COLO668 (cell line): ENCODE results near the gene ATP1A1.

Experiments used
- DNase-seq: peaks from one replicate; lab custom pipeline; 2025; ENCODE audit not compliant: unreplicated experiment; lab: John Stamatoyannopoulos, UW

The ATP1A1 gene

DNA sequence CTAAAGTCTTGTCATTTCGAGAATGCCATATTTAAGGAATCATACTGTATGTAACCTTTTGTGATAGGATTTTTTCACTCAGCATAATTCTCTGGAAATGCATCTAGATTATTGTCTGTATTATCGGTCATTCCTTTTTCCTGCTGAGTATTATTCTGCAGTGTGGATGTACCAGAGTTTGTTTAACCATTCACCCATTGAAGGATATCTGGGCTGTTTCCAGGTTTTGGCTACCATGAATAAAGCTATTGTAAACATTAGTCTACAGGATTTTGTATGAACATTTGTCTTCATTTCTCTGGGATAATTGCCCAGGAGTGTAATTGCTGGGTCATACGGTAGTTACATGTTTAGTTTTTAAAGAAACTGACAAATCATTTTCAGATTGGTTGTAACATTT lies 61.8 kb downstream of the ATP1A1 start:
- DNase-seq = no peak

DNA sequence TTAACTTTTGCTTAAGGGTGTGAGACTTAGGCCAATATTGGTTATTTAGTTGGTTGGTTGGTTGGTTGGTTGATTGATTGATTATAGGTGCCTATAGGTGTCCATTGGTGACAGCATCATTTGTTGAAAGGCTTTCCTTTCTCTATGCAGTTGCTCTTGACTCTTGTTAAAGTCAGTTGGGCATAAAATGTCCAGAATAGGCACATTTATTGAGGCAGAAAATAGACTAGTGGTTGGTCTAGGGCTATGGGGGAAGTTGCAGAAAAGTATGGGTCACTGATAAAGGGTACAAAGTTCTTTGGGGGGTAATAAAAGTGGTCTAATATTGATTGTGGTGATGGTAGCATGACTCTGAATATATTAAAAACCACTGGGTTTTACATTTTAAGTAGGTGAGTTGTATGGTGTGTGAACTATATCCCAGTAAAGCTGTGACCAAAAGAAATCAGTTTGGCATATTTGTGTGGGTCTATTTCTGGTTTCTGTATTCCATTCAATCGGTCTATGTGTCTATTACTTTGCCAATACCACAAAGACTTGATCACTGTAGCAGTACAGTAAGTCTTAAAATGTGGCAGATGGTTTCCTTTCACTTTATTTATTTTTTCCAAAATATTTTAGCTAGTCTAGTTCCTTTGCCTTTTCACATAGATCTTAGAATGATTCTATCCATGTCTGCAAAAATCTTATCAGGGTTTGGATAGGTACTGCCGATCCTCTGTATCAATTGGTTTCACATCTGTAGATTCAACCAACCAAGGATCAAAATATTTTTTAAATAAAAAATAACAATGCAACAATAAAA lies 63.0 kb downstream of the ATP1A1 start:
- no peak for DNase-seq

DNA sequence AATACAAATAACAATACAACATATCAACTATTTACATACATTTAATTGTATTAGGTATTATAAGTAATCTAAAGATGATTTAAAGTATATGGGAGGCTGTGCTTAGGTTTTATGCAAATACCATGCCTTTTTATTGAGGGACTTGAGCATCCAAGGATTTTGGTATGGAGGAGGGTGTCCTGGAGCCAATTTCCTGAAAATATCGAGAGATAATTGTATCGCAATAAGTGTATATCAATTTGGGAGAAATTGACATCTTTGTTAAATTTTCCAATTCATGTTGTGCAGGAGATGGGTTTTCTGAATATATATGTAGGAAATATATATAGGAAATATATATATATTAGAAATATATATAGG lies 63.5 kb downstream of the ATP1A1 start:
- no peak for DNase-seq

DNA sequence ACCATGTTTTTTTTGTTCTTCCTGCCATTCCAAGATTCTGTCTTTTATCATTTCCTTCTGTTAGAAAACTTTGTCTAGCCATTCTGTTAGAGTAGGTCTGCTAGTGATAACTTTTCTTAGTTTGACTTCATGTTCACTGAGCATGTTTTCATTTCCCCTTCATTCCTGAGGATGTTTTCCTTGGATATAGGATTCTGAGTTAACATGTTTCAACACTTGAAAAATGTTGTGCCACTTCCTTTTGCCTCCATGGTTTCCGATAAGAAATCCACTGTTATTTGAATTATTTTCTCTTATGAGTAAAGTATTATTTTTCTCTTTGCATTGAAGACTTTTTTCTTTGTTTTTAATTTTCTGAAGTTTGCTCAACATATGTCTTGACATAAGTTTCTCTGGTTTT lies 66.7 kb downstream of the ATP1A1 start:
- no peak for DNase-seq

DNA sequence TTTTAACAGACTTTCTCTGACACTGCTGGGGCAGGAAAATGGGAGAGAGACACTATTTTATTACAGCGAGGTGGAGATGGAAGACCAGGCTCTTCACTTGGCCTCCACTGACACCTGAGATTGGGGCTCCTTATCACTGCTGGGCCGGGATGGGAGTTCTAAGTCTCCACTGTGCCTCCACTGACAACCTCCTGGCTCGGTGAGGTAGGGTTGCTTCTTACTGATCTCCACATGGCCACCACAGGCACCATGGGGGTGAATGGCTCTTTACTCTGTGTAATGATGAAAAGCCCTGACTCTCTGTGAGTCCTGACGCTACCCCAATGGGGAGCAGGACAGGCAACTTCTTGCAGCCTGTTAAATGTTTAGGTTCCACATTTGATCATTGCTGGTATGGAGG lies 67.7 kb downstream of the ATP1A1 start:
- no peak for DNase-seq

DNA sequence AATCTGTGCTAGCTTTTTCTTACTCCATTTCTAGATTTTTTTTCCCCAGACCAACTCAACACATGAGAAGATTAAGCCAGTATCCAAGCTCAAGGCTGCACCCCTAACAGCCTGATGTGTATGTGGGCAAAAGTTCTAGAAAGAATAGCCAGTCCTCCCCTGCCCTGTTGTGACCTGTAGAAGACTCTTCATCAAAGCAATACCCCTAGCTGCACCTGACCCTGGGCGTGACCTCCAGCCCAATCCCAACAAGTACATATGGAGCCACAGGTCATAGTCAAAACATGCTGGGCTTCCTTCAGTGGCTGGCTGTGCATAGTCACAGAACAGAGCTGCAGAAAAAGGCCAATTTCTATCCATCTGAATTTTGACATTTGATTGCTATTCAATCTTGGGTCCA lies 72.5 kb downstream of the ATP1A1 start:
- no peak for DNase-seq

DNA sequence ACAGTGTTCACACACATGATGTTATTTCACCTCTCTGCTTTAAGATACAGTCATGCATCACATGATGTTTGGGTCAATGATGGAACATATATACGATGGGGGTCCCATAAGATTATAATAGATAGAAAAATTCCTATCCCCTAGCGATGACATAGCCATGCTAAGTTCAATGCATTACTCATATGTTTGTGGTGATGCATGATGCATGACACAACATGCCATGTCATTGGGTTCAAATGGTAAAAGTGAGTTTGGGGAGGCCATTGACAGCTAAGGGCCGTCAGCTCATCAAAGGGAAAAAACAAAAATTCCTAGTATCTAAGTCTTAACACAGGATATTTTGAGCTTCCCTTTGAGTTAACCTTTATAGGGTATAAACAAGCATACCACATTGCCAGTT lies 73.6 kb downstream of the ATP1A1 start:
- DNase-seq = no peak

DNA sequence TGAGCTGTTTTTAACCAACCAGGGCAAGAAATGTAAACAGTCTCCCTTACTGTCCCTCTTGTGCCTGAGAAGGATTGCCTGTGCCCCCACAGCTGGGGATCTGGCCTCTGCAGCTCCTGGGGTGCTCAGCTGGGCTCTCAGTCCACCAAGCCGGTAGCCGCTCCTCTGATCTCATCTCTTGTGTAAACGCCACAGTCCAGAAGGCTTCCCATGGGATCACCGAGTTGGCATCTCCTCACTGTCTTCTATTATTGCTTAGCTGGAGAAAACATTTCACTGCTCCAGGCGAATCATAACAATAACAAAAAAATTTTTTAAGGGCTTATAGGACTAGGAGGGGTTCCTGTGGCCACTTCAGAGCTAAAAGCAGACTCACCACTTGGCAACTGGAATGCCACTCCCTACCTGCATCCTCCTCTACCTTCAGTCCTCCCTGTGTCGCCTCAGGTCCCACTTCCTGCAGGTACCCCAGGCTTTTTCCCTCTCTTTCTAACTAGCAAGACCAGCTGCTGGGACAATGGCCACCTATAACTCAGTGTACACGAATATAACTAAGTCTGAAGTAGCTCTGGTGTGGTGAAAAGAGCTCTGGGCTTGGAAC lies 75.8 kb downstream of the ATP1A1 start:
- DNase-seq = peak; percentile 31

DNA sequence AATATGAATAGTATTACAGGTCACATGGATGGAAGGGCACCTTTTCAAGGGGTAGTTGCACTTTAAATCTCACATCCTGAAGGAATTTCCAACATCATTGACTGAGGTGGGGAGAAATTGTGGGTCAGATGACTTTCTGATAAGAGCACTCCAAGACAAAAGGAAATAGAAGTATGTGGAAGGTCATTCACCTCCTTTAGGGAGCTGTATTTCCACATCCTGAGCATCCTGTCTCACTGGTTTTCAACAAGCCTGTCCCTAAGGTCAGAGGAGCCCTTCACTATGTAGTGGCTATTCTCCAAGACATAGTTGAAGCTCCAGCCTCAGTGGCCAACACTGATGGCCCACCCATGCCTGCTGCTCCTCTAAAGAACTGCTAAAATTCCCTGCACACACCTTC lies 76.5 kb downstream of the ATP1A1 start:
- no peak for DNase-seq

DNA sequence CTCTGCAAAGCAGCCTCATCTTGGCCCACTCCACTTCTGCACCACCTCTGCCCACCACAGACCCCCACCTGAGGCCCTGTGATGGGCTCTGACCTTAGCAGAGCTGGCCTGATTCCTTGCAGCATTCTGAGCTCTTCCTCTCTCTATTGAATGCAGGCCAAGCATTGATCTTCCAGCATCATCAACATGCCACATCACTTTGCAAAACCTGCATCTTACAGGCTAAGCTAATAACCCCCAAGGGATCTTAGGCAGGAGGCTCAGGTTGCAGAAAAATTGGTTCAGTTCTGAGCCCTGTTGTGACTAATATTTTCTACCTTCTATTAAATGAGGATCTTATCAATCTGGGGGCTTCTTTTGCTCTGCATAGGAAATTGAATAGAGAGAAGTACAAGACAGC lies 78.7 kb downstream of the ATP1A1 start:
- no peak for DNase-seq

DNA sequence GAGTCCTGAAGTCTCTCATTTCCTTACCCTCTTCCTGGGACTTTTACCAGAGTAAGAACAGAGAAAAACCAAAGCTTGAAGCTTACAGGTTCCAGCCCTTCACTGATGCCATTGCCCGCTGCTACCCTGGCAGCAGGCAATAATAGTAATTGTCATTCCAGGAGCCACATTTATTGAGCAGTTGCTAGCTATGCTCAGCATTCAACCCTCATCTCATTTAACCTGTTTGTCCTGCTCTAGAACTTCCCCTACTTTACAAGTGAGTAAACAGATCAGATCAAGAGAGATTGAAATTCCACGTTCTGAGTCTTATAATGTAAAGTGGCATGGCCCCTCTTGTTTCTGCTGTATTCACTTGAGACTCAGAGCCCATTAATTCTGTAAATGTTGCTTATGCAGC lies 80.4 kb downstream of the ATP1A1 start:
- DNase-seq = no peak

DNA sequence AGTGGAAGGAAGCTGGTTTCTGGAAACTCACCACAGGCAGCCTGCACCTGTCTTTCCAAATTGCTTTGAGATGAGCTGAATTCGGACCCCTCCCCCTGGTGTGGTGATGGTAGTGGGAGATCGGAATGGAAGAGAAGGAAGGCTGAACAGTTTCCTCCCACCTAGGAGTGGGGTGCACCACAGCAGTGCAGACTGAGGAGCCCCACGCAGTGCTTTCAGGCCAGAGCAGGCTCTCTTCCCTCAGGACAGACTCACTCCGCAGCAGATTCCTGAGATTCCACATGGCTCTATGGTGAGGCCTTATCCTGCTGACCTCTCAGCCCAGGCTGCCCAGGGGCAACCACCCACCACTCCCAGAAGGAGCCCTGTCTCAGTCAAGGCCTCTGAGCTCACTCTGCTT lies 80.9 kb downstream of the ATP1A1 start:
- no peak for DNase-seq
